Breast epithelium (tissue), 4 donors: Measurements from ENCODE around the gene EFNA3. TPM values are rescaled to one million over a fixed set of nuclear protein-coding genes. Genes with fewer than 3 reads are reported as not detected.

ENCODE experiments used
- DNase-seq, 2 donors: peaks; one replicate each; pipeline ENCODE4 v3.0.0-alpha.2; 2019; ENCODE audit warnings: low spot score in 2 of 2
- H3K27ac ChIP-seq, 2 donors: fragments of 200-600 bp; sonication (generic) in 1 of 2; one replicate each; pipeline ENCODE4 v1.5.1; 2016 to 2019; ENCODE audit warnings: mild to moderate bottlenecking in 1 of 2
- H3K27me3 ChIP-seq, 2 donors: fragments of 200-600 bp; sonication (generic) in 1 of 2; one replicate each; pipeline versions ENCODE4 v1.5.1 to v1.6.0; 2017 to 2019; ENCODE audit warnings: control low read depth in 1 of 2, mild to moderate bottlenecking in 1 of 2
- H3K36me3 ChIP-seq: fragments of 200-600 bp; one replicate; pipeline ENCODE4 v1.5.1; 2019
- H3K4me1 ChIP-seq, 2 donors: fragments of 200-600 bp; sonication (generic); one replicate each; pipeline ENCODE4 v1.5.1; 2016 to 2019; ENCODE audit warnings: control low read depth in 1 of 2
- H3K4me3 ChIP-seq, 3 donors: fragments of 200-600 bp; sonication (generic); 1 replicate in 2 of 3; 2 replicates in 1 of 3; pipeline ENCODE4 v1.5.1; 2016 to 2019; ENCODE audit warnings: mild to moderate bottlenecking in 3 of 3, moderate library complexity in 2 of 3
- H3K9me3 ChIP-seq, 2 donors: fragments of 200-600 bp; sonication (generic) in 1 of 2; one replicate each; pipeline ENCODE4 v1.5.1; 2016 to 2019; ENCODE audit warnings: control low read depth in 1 of 2
- POLR2A ChIP-seq: fragments of 450-650 bp; IDR thresholded peaks from one replicate; pipeline ENCODE4 v1.6.1; 2016; ENCODE audit warnings: antibody characterized with exemption, mild to moderate bottlenecking, moderate library complexity
- POLR2AphosphoS5 ChIP-seq, 3 donors: sonication (generic); formaldehyde crosslinking; IDR thresholded peaks; one replicate each; pipeline ENCODE4 v1.6.1; 2017; ENCODE audit warnings: antibody characterized with exemption in 3 of 3
- intact Hi-C: fragments of 100-400 bp; cut with DNase I; formaldehyde crosslinking; loops from one replicate; pipeline ENCODE4 v1.15.1; 2023; ENCODE audit warnings: low total_unique reads
- total RNA-seq, 3 donors: library from RNA; depleted of rRNA; stranded (reverse); fragments of >200 nt; gene quantifications; one replicate each; pipeline ENCODE4 v1.1.0, GENCODE V29; 2016
- TF ChIP-seq, protein P1 (sequence below), 3 donors: fragments of 450-650 bp; IDR thresholded peaks; one replicate each; pipeline ENCODE4 v1.5.1; 2016 to 2017; ENCODE audit warnings: antibody characterized with exemption in 3 of 3, mild to moderate bottlenecking in 3 of 3, moderate library complexity in 3 of 3

EFNA3 gene
- total RNA-seq, 3 donors from 2014 or later, result 1.6 to 7.2 (median 6.6) TPM

DNA sequence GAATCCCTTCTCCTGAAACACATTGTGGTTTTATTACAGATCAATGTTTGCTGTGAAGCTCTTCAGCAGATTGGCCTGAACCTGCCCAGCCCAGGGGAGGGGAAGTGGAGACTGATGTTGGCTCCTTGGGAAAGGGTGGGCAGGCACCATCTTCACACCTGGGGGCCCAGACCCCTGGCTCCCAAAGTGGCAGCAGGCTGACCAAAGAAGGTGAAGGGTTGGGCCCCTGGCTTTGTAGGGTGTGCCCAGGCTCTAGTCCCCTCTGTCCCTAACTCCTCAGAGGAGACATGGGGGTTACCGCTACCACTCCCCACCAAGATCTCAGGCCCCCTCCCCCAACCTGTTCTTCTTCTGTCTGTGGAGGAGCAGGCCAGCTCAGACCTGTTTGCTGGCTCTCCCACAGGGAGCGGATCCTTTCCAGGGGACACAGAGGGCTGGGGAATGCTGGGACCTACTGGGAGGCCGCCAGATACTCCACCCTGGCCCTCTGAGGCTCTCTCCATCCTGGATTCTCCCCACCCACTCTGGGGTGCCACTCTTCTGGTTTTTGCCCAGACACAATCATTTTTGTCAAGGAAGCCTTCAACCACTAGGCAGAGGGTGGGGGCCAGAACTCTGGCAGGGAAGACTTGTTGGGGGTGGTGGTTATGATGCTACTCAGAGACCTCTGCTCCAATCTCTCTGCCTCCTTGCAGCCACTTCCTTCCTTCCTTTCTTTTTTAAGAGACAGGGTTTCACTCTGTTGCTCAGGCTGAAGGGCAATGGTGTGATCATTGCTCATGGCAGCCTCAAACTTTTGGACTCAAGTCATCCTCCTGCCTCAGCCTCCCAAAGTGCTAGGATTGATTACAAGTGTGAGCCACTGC lies 5.0 kb upstream of the EFNA3 start:
- Histone ChIP-seq H3K4me1 (peaks cover 0 to 10% of the 10 kb centered on the region in 2 donors), H3K9me3 (no peaks in the 10 kb centered on the region), H3K36me3 (no peaks in the 10 kb centered on the region), H3K4me3 (no peak overlapping the region), H3K27me3 (no peaks in the 10 kb centered on the region), H3K27ac (no peak overlapping the region)
- intact Hi-C loops, result no loop called here
- DNase-seq, result no peak
- TF ChIP-seq POLR2A (no peak), POLR2AphosphoS5 (IDR thresholded peaks at IDR 0.05) (no peak)
- TF ChIP-seq, protein P1, sequence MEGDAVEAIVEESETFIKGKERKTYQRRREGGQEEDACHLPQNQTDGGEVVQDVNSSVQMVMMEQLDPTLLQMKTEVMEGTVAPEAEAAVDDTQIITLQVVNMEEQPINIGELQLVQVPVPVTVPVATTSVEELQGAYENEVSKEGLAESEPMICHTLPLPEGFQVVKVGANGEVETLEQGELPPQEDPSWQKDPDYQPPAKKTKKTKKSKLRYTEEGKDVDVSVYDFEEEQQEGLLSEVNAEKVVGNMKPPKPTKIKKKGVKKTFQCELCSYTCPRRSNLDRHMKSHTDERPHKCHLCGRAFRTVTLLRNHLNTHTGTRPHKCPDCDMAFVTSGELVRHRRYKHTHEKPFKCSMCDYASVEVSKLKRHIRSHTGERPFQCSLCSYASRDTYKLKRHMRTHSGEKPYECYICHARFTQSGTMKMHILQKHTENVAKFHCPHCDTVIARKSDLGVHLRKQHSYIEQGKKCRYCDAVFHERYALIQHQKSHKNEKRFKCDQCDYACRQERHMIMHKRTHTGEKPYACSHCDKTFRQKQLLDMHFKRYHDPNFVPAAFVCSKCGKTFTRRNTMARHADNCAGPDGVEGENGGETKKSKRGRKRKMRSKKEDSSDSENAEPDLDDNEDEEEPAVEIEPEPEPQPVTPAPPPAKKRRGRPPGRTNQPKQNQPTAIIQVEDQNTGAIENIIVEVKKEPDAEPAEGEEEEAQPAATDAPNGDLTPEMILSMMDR (IDR thresholded peaks at IDR 0.05), result no peak

DNA sequence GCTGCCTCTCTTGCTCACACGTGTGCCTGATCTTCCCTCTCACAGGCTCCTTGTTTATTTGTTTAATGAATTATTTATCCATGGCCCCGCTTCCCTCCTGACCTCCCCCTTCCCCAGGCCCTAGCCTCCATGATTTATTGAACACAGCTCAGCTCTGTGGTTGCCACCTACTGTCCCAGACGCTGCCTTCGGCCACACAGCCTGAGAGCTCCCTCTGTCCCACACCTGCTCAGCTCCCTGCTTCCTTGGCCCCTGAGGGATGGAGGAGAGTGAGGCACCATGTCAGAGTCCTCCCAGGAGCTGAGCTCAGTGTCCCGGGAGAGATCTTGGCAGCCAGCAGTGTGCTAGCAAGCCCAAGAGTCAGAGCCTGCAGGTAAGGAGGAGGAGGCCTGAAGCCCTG lies 3.1 kb upstream of the EFNA3 start:
- Histone ChIP-seq H3K9me3 (no peaks in the 10 kb centered on the region), H3K36me3 (no peaks in the 10 kb centered on the region), H3K4me1 (peaks cover 3 to 22% of the 10 kb centered on the region in 2 donors), H3K27ac (peak overlapping the region; percentile 3 to 17), H3K27me3 (peaks cover 0 to 7% of the 10 kb centered on the region in 2 donors), H3K4me3 (no peak overlapping the region)
- no peak for TF ChIP-seq POLR2A
- TF ChIP-seq, protein P1 (IDR thresholded peaks at IDR 0.05), result no peak
- DNase-seq, result no peak
- intact Hi-C loops, result no loop called here

DNA sequence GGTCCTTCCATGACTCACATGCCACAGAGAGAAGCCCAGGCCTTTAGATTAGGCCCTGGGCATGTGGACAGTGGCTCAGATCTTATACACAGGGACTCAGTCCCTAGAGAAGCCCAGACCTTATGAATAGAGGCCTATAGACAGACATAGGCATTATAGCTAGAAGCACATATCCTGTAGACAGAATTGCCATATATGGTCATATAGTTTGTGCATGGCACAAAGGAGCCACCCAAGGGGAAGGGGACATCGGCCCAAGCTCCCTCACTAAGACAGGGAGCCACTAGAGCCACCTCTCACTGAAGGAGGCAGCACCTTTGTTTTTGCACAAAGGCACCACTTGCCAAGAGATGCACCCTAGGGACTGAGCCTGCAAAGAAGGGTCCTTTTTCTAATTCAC lies 2.3 kb upstream of the EFNA3 start:
- intact Hi-C loops, result no loop called here
- peaks cover 0 to 12% of the 10 kb centered on the region in 2 donors for H3K27me3 ChIP-seq

DNA sequence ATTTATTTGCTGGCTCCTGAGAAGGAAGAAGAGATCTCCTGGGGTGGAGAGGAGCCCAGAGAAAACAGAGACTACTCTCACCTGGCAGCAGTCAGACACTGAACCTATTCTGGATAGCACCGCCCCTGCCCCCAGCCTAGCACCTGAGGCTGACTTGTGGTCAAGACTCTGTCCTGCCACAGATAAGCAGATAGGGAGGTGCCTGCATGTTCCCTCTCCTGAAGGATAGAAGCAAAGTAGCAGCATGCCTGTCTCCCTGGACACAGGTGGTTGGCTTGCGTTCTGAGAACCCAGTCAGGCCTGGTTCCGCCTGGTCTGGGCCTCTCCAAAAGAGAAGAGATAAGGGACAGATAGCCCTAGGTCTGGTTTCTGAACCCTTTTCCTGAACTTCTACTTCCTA lies 1.3 kb upstream of the EFNA3 start:
- Histone ChIP-seq H3K27me3 (peaks cover 5 to 15% of the 10 kb centered on the region in 2 donors), H3K36me3 (no peaks in the 10 kb centered on the region), H3K4me1 (peaks cover 21 to 25% of the 10 kb centered on the region in 2 donors), H3K9me3 (no peaks in the 10 kb centered on the region), H3K27ac (peak overlapping the region; percentile 57 to 81), H3K4me3 (no peak overlapping the region)
- no peak for DNase-seq
- TF ChIP-seq POLR2A, result no peak
- TF ChIP-seq, protein P1 (IDR thresholded peaks at IDR 0.05), result no peak
- peak in 1 of 3 donors; percentile 13 for TF ChIP-seq POLR2AphosphoS5 (IDR thresholded peaks at IDR 0.05)
- intact Hi-C loops, result no loop called here

More for the DNA sequence above, 2.3 kb upstream of the EFNA3 start:
- no peaks in the 10 kb centered on the region for H3K9me3 ChIP-seq
- no peaks in the 10 kb centered on the region for H3K36me3 ChIP-seq
- no peak overlapping the region for H3K4me3 ChIP-seq
- DNase-seq, result no peak
- TF ChIP-seq POLR2AphosphoS5 (IDR thresholded peaks at IDR 0.05), result no peak
- TF ChIP-seq, protein P1 (IDR thresholded peaks at IDR 0.05), result no peak
- TF ChIP-seq POLR2A, result no peak
- H3K4me1 ChIP-seq, result peaks cover 11 to 25% of the 10 kb centered on the region in 2 donors
- no peak overlapping the region for H3K27ac ChIP-seq

DNA sequence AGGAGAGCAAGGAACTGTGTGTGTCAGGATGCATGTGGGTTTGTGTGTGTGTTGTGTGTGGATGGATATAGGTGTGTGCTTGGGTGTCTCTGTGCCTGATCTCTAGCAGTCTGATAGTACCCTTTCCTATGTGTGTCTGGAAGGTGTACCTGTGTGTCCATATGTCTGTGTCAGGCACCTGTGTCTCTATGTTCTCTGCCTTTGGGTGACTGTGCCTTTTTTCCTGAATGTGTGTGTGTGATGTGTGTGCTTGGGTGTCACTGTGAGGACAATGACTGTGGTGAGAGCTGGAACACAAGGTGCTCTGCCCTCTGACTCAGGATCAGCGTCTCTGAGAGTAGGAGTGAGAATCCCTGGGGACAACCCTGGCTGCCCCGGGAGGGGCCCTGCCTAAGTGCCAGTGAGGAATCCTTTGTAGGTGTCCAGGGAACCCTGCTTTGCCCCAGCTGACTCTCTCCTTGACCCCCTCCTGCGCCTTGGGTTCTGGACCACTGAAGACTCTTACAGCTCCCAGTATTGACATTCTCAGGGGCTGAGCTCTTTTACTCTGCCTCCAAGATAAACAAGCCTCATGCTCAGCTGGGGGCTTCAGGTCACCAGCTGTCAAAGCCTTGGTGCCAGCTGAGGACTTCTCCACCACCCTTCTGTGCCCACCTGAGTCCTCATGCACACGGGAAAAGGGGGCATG lies 735 bp upstream of the EFNA3 start:
- H3K4me3 ChIP-seq, result peak overlapping the region in 2 of 3 donors; percentile 63 to 82
- DNase-seq, result no peak

More for the DNA sequence above, 735 bp upstream of the EFNA3 start:
- no peaks in the 10 kb centered on the region for H3K9me3 ChIP-seq
- peaks cover 11 to 21% of the 10 kb centered on the region in 2 donors for H3K27me3 ChIP-seq
- peaks cover 24 to 31% of the 10 kb centered on the region in 2 donors for H3K4me1 ChIP-seq
- intact Hi-C loops, result no loop called here
- TF ChIP-seq POLR2AphosphoS5 (IDR thresholded peaks at IDR 0.05), result no peak
- TF ChIP-seq POLR2A, result no peak
- TF ChIP-seq, protein P1 (IDR thresholded peaks at IDR 0.05), result no peak
- no peaks in the 10 kb centered on the region for H3K36me3 ChIP-seq
- H3K27ac ChIP-seq, result peak overlapping the region; percentile 57 to 81
